ENCODE measurements around the gene MGRN1. TPM values are rescaled to one million over a fixed set of nuclear protein-coding genes. Genes with fewer than 3 reads are reported as not detected.
A peak's percentile ranks its signal among the peaks of the same experiment; 100 is the strongest.

The MGRN1 gene
- total RNA-seq, 1 experiment from 2014 or later: 61.3 TPM

DNA sequence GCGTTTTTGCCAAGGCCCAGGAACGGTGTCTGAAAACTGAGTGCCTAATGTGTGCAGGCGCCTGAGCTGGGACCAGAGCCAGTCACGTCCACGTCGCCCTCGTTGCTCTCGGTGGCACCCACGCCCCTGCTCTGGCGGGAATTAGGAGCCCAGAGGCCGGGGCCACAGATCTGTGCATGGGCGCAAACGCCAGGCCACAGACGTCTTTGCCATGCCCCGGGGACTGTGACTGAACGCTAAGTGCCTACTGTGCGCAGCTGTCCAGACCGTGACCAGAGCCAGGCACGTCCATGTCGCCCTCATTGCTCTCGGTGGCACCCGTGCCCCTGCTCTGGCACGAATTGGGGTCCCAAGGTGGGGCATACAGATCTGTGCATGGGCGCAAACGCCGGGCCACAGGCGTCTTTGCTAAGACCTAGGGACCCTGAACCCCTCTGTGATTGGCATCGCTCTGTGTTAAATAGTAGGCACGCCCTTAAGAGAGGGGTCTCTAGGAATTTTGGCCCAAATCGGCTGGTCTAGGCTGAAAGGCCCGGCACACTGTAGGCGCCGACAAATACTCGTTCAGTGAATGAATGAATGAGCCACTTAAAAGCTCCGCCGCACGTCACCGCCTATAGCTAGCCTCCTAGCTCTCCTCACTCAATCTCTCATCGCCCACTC, 9.1 kb upstream of the MGRN1 start:
- TF ChIP-seq, protein P1, sequence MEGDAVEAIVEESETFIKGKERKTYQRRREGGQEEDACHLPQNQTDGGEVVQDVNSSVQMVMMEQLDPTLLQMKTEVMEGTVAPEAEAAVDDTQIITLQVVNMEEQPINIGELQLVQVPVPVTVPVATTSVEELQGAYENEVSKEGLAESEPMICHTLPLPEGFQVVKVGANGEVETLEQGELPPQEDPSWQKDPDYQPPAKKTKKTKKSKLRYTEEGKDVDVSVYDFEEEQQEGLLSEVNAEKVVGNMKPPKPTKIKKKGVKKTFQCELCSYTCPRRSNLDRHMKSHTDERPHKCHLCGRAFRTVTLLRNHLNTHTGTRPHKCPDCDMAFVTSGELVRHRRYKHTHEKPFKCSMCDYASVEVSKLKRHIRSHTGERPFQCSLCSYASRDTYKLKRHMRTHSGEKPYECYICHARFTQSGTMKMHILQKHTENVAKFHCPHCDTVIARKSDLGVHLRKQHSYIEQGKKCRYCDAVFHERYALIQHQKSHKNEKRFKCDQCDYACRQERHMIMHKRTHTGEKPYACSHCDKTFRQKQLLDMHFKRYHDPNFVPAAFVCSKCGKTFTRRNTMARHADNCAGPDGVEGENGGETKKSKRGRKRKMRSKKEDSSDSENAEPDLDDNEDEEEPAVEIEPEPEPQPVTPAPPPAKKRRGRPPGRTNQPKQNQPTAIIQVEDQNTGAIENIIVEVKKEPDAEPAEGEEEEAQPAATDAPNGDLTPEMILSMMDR (IDR thresholded peaks at IDR 0.05; ENCODE audit: unreplicated experiment): no peak
- POLR2A ChIA-PET: interaction anchor here (0.7 to 4.7 kb wide), 16 partner anchors 8 to 321 kb away, joined by 3 to 51 read pairs (median 6); partner anchors contain the start of genes ANKS3, CDIP1, DNAAF8 and HMOX2
- intact Hi-C loops (cut with micrococcal nuclease): loop anchor here (1.0 to 10.0 kb wide), 2 partner anchors 109 to 339 kb away; partner anchors contain the start of gene SEC14L5

DNA sequence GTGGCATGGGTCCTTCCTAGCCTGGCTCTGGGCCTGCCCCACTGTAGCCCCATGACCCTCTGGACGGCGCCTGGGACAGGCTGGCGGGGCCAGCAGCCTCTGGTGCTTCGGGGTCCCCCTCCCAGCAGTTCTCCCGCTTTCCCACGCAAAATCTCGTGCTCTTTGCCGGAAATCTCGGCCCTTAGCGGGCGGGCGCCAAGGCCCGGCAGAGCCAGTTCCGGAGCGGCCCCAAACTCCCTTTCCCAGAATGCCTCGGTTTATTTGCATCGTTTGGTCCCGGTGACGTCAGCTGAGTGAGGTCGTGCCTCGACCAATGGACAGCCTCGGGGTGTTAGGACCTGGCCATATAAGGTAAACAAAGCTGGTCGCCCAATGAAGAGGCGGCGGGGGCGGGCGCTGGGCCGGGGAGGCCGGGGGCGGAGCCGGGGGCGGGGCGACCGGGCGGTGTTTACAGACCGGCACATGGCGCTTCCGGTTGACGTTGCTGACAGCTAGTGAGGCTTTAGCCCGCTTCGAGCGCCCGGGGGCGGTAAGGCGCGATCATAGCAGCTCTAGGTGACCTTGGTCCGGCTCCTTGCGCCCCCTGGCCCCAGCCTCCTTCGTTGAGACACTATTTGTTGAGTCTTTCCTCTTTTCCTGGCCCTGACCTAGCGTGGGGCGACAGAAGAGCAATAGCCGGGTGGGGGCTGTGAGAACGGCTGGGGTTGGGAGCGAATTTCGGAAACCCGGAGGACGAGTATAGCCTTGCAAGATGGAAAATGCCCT, 8.4 kb upstream of the MGRN1 start:
- no TSS peak for BruUV-seq (replicated peaks)
- H3K36me3 Mint-ChIP-seq (ENCODE audit: insufficient read depth, unreplicated experiment): peaks cover 7% of the 10 kb centered on the region

More for the DNA sequence above, 9.1 kb upstream of the MGRN1 start:
- Mint-ChIP-seq H3K27me3 (ENCODE audit: insufficient read depth, unreplicated experiment) (no peaks in the 10 kb centered on the region), H3K27ac (ENCODE audit: low read depth, unreplicated experiment) (peak overlapping the region; percentile 98), H3K9me3 (ENCODE audit: unreplicated experiment) (no peaks in the 10 kb centered on the region), H3K36me3 (ENCODE audit: insufficient read depth, unreplicated experiment) (peaks cover 7% of the 10 kb centered on the region), H3K4me1 (ENCODE audit: insufficient read depth, unreplicated experiment) (peaks cover 19% of the 10 kb centered on the region), H3K4me3 (ENCODE audit: unreplicated experiment) (peak overlapping the region; percentile 85)
- no peak for DNase-seq (ENCODE audit: unreplicated experiment)
- BruUV-seq (replicated peaks): no TSS peak
- CTCF ChIA-PET: interaction anchor here (0.8 to 4.2 kb wide), 4 partner anchors 10 to 133 kb away, joined by 3 to 25 read pairs (median 8); partner anchors contain the start of gene MGRN1

DNA sequence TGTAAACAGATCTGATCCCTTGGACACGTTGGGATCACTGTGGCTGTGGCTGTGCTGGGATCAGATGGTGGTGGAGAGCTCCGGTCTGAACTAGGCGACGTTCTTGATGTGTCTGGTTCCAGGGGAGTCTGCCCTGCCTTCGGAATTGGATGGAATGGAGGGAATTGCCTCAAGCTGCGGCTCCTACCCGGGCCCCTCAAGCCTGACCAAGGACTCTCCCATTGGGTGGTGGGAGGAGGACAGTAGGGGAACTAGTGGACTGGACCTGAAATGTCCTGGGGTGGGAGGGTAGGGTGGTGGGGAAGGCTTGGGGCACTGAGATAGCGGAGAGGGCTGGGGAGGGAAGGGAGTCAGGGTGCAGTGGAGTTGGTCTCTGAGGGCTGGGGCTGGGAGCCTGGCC, 6.7 kb upstream of the MGRN1 start:
- H3K4me1 Mint-ChIP-seq (ENCODE audit: insufficient read depth, unreplicated experiment): peaks cover 13% of the 10 kb centered on the region
- H3K36me3 Mint-ChIP-seq (ENCODE audit: insufficient read depth, unreplicated experiment): peaks cover 7% of the 10 kb centered on the region
- no peaks in the 10 kb centered on the region for H3K9me3 Mint-ChIP-seq (ENCODE audit: unreplicated experiment)
- TF ChIP-seq, protein P1 (IDR thresholded peaks at IDR 0.05; ENCODE audit: unreplicated experiment): no peak
- H3K27me3 Mint-ChIP-seq (ENCODE audit: insufficient read depth, unreplicated experiment): no peaks in the 10 kb centered on the region
- H3K27ac Mint-ChIP-seq (ENCODE audit: low read depth, unreplicated experiment): peak overlapping the region; percentile 98
- BruUV-seq (replicated peaks): no TSS peak
- POLR2A ChIA-PET: interaction anchor here (2.0 to 4.7 kb wide), 4 partner anchors 8 to 118 kb away, joined by 14 to 51 read pairs (median 24); partner anchors contain the start of gene MGRN1
- no peak for DNase-seq (ENCODE audit: unreplicated experiment)
- CTCF ChIA-PET: interaction anchor here (0.6 to 3.0 kb wide), 6 partner anchors 20 to 199 kb away, joined by 3 to 14 read pairs (median 4); no protein-coding TSS in a partner anchor
- intact Hi-C loops (cut with micrococcal nuclease): loop anchor here (10.0 kb wide), 1 partner anchor 337 kb away; the partner anchor contains the start of gene SEC14L5
- H3K4me3 Mint-ChIP-seq (ENCODE audit: unreplicated experiment): peak overlapping the region; percentile 85

More for the DNA sequence above, 8.4 kb upstream of the MGRN1 start:
- Mint-ChIP-seq H3K27me3 (ENCODE audit: insufficient read depth, unreplicated experiment) (no peaks in the 10 kb centered on the region), H3K27ac (ENCODE audit: low read depth, unreplicated experiment) (peak overlapping the region; percentile 98), H3K4me1 (ENCODE audit: insufficient read depth, unreplicated experiment) (peaks cover 18% of the 10 kb centered on the region), H3K9me3 (ENCODE audit: unreplicated experiment) (no peaks in the 10 kb centered on the region), H3K4me3 (ENCODE audit: unreplicated experiment) (peak overlapping the region; percentile 85)
- POLR2A ChIA-PET: interaction anchor here (0.6 to 4.7 kb wide), 23 partner anchors 9 to 357 kb away, joined by 3 to 51 read pairs (median 4); partner anchors contain the start of genes ANKS3, CDIP1, DNAAF8 and HMOX2
- DNase-seq (ENCODE audit: unreplicated experiment): peak; percentile 100
- TF ChIP-seq, protein P1 (IDR thresholded peaks at IDR 0.05; ENCODE audit: unreplicated experiment): peak; percentile 33
- CTCF ChIA-PET: interaction anchor here (0.5 to 4.2 kb wide), 12 partner anchors 9 to 340 kb away, joined by 3 to 25 read pairs (median 4); partner anchors contain the start of genes CORO7 and MGRN1
- intact Hi-C loops (cut with micrococcal nuclease): loop anchor here (1.0 to 10.0 kb wide), 2 partner anchors 110 to 339 kb away; partner anchors contain the start of gene SEC14L5

Measured in MCF 10A (cell line).